Measurements from ENCODE around the gene ZNF525.

GRCh38 chr19:53372196-53372595, 6.7 kb downstream of the ZNF525 start:
- TF ChIP-seq POLR2AphosphoS5 (IDR thresholded peaks at IDR 0.05; ENCODE audit: control insufficient read depth, insufficient read depth, low read depth, low read length) (no peak), CREB3L1 (IDR thresholded peaks at IDR 0.05; ENCODE audit: borderline replicate concordance, low read depth) (no peak), CAMTA2 (CRISPR knock-in tag; conservative IDR thresholded peaks at IDR 0.05) (no peak), TRIM24 (IDR thresholded peaks at IDR 0.05) (no peak), CTCF (IDR thresholded peaks at IDR 0.05 in 2 of 3, conservative IDR thresholded peaks at IDR 0.05 in 1 of 3; ENCODE audit: insufficient read depth in 2 of 3, low read depth in 1 of 3, low read length in 3 of 3) (no peak), ETV6 (IDR thresholded peaks at IDR 0.05; ENCODE audit: borderline replicate concordance in 1 of 2, low read depth in 2 of 2, low read length in 1 of 2) (no peak), ETV6 (CRISPR knock-in tag; IDR thresholded peaks at IDR 0.05; ENCODE audit: borderline replicate concordance) (no peak), POLR2A (conservative IDR thresholded peaks at IDR 0.05) (no peak), HEY1 (CRISPR knock-in tag; IDR thresholded peaks at IDR 0.05; ENCODE audit: borderline replicate concordance) (no peak), PCBP1 (IDR thresholded peaks at IDR 0.05; ENCODE audit: low read depth, low read length, poor library complexity, severe bottlenecking) (no peak), RNF2 (IDR thresholded peaks at IDR 0.05) (no peak)

Data from K562 (cell line).